ENCODE data around the gene ZNF213. TPM values are rescaled to one million over a fixed set of nuclear protein-coding genes. Genes with fewer than 3 reads are reported as not detected.

The ZNF213 gene
- polyA plus RNA-seq, 3 donors = 1.5 to 2.6 (median 1.8) TPM

DNA sequence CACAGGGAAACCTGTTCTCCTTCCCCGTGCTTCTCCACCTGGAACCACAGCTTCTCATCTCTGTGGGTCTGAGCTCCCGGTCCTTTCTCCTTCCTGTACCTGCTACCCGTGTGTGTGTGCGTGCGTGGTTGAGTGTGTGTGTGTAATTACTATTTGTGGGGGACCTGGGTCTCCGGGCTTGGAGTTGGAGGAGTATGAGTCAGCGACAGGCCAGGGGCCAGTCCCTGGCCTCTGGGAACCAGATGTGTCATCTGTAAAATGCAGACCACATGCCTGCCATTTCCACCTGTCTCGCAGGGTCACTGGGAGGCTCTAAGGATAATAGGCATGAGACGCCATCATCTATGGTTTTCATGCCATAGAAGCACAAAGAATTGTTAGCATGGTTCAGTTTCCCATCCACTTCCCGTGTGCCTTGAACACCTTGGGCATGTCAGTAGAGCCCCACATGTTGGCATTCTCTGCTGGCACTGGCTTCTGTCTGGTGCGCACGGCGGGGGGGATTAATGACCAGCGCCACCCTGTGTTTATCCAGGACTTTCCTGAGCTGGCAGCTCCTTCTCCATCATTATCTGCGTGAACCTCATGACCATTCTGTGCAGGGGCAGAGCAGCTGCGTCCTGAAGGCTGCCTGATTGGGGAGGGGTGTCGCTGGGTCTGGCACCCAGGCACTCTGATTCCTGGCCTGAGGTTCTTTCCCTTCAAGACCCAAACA lies 20.9 kb upstream of the ZNF213 start:
- no peaks in the 10 kb centered on the region for H3K79me2 ChIP-seq (ENCODE audit: insufficient read depth, low read length)
- H2AFZ ChIP-seq (ENCODE audit: insufficient read depth, low read depth, low read length, poor library complexity, severe bottlenecking) = no peak overlapping the region
- Mint-ChIP-seq H3K4me3 (no peak overlapping the region), H3K36me3 (peaks cover 0 to 3% of the 10 kb centered on the region in 2 donors), H3K9me3 (peaks cover 0 to 1% (median 0%) of the 10 kb centered on the region in 7 donors), H3K4me1 (peaks cover 18% of the 10 kb centered on the region), H3K27ac (peak overlapping the region in 1 of 7 donors; percentile 5), H3K27me3 (ENCODE audit: low read depth in 3 of 3) (peaks cover 4 to 12% (median 6%) of the 10 kb centered on the region in 3 donors)
- TF ChIP-seq, protein P1, sequence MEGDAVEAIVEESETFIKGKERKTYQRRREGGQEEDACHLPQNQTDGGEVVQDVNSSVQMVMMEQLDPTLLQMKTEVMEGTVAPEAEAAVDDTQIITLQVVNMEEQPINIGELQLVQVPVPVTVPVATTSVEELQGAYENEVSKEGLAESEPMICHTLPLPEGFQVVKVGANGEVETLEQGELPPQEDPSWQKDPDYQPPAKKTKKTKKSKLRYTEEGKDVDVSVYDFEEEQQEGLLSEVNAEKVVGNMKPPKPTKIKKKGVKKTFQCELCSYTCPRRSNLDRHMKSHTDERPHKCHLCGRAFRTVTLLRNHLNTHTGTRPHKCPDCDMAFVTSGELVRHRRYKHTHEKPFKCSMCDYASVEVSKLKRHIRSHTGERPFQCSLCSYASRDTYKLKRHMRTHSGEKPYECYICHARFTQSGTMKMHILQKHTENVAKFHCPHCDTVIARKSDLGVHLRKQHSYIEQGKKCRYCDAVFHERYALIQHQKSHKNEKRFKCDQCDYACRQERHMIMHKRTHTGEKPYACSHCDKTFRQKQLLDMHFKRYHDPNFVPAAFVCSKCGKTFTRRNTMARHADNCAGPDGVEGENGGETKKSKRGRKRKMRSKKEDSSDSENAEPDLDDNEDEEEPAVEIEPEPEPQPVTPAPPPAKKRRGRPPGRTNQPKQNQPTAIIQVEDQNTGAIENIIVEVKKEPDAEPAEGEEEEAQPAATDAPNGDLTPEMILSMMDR (IDR thresholded peaks at IDR 0.05) = no peak
- no peak for DNase-seq
- H3K27ac ChIP-seq (ENCODE audit: low read depth in 1 of 2, low read length in 2 of 2) = no peak overlapping the region
- 84% methylated on average over 9 of the region's 17 CpGs for WGBS (ENCODE audit: insufficient coverage)
- intact Hi-C loops (cut with micrococcal nuclease) = no loop called here
- peaks cover 0 to 6% of the 10 kb centered on the region in 2 donors for H3K36me3 ChIP-seq (replicated peaks in 1 of 2; ENCODE audit: control insufficient read depth in 1 of 2, insufficient read depth in 2 of 2, low read length in 2 of 2)
- no peaks in the 10 kb centered on the region for H4K20me1 ChIP-seq (ENCODE audit: insufficient read depth, low read length)
- no peaks in the 10 kb centered on the region for H3K9me3 ChIP-seq (replicated peaks in 1 of 2; ENCODE audit: control insufficient read depth in 1 of 2, insufficient read depth in 1 of 2, low read length in 2 of 2)
- peak overlapping the region; percentile 21 for H3K9ac ChIP-seq (ENCODE audit: insufficient read depth, low read length, poor library complexity, severe bottlenecking)
- H3K27me3 ChIP-seq (ENCODE audit: control insufficient read depth in 2 of 2, insufficient read depth in 2 of 2, low read length in 2 of 2) = no peaks in the 10 kb centered on the region
- H3K4me2 ChIP-seq (replicated peaks; ENCODE audit: extremely low read depth, low read length, poor library complexity, severe bottlenecking) = no peak overlapping the region
- peaks cover 15 to 19% of the 10 kb centered on the region in 2 donors for H3K4me1 ChIP-seq (ENCODE audit: control insufficient read depth in 1 of 2, insufficient read depth in 2 of 2, low read length in 2 of 2)
- peak overlapping the region in 1 of 3 experiments; percentile 78 for H3K4me3 ChIP-seq (replicated peaks in 1 of 3; ENCODE audit: low read depth in 2 of 3, low read length in 3 of 3)

DNA sequence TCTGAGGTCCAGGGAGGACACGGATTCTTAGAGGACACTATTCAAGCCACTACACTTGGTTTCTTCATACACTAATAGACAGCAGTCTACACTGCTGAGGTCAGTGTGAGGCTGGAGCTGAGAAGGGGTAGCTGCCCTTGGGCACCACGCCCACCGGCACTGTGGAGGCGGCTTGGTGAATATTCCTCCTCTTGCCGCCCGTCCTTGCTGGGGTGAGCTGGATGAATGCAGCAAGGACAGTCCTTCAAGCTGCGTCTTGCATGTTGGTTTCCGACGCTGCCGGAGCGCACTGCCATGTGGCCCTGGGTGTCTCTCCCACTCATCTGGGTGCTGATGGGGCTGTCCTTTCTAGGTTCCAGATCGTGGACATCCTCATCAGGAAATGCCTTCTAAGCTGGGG lies 19.8 kb upstream of the ZNF213 start:
- no peak for DNase-seq
- Histone ChIP-seq H4K20me1 (ENCODE audit: insufficient read depth, low read length) (no peaks in the 10 kb centered on the region), H3K36me3 (replicated peaks in 1 of 2; ENCODE audit: control insufficient read depth in 1 of 2, insufficient read depth in 2 of 2, low read length in 2 of 2) (peaks cover 0 to 11% of the 10 kb centered on the region in 2 donors), H3K4me1 (ENCODE audit: control insufficient read depth in 1 of 2, insufficient read depth in 2 of 2, low read length in 2 of 2) (peaks cover 15 to 19% of the 10 kb centered on the region in 2 donors), H3K4me2 (replicated peaks; ENCODE audit: extremely low read depth, low read length, poor library complexity, severe bottlenecking) (no peak overlapping the region), H2AFZ (ENCODE audit: insufficient read depth, low read depth, low read length, poor library complexity, severe bottlenecking) (no peak overlapping the region), H3K4me3 (replicated peaks in 1 of 3; ENCODE audit: low read depth in 2 of 3, low read length in 3 of 3) (no peak overlapping the region), H3K9ac (ENCODE audit: insufficient read depth, low read length, poor library complexity, severe bottlenecking) (no peak overlapping the region), H3K79me2 (ENCODE audit: insufficient read depth, low read length) (no peaks in the 10 kb centered on the region), H3K9me3 (replicated peaks in 1 of 2; ENCODE audit: control insufficient read depth in 1 of 2, insufficient read depth in 1 of 2, low read length in 2 of 2) (no peaks in the 10 kb centered on the region), H3K27ac (ENCODE audit: low read depth in 1 of 2, low read length in 2 of 2) (no peak overlapping the region), H3K27me3 (ENCODE audit: control insufficient read depth in 2 of 2, insufficient read depth in 2 of 2, low read length in 2 of 2) (no peaks in the 10 kb centered on the region)
- Mint-ChIP-seq H3K27ac (no peak overlapping the region), H3K36me3 (peaks cover 2 to 9% of the 10 kb centered on the region in 2 donors), H3K27me3 (ENCODE audit: low read depth in 3 of 3) (peaks cover 3 to 12% (median 4%) of the 10 kb centered on the region in 3 donors), H3K9me3 (peaks cover 0 to 1% (median 0%) of the 10 kb centered on the region in 7 donors), H3K4me1 (peaks cover 18% of the 10 kb centered on the region), H3K4me3 (no peak overlapping the region)
- intact Hi-C loops (cut with micrococcal nuclease) = no loop called here
- TF ChIP-seq, protein P1 (IDR thresholded peaks at IDR 0.05) = no peak
- WGBS (ENCODE audit: insufficient coverage) = 97% methylated on average over 11 of the region's 12 CpGs

Data from CD14-positive monocyte (primary cell).